Transverse colon (tissue), 4 donors: Measurements from ENCODE around the gene TRIM61.

Experiments used
- CTCF ChIP-seq, 5 experiments: fragments of 200-600 bp in 3 of 5; fragments of 450-650 bp in 2 of 5; sonication (generic) in 3 of 5; IDR thresholded peaks; 1 replicate in 2 of 5; 2 replicates in 3 of 5; pipeline ENCODE4 v1.5.1; 2016 to 2017; ENCODE audit warnings: antibody characterized with exemption in 5 of 5, inconsistent platforms in 3 of 5, mild to moderate bottlenecking in 2 of 5, moderate library complexity in 1 of 5
- EP300 ChIP-seq: sonication (generic); formaldehyde crosslinking; IDR thresholded peaks from one replicate; pipeline ENCODE4 v1.6.1; 2017; ENCODE audit warnings: antibody characterized with exemption, low read depth
- POLR2A ChIP-seq: fragments of 450-650 bp; IDR thresholded peaks from one replicate; pipeline ENCODE4 v1.6.1; 2016; ENCODE audit warnings: antibody characterized with exemption, mild to moderate bottlenecking, moderate library complexity
- POLR2AphosphoS5 ChIP-seq, 3 donors: sonication (generic); formaldehyde crosslinking; IDR thresholded peaks; one replicate each; pipeline ENCODE4 v1.6.1; 2016; ENCODE audit warnings: antibody characterized with exemption in 3 of 3

- no peak for TF ChIP-seq CTCF (IDR thresholded peaks at IDR 0.05)
- no peak for TF ChIP-seq POLR2A
- no peak for TF ChIP-seq EP300
- TF ChIP-seq POLR2AphosphoS5 (IDR thresholded peaks at IDR 0.05), result peak in 2 of 3 donors; percentile 23 to 41
Measured at GRCh38 chr4:164956766-164957643, 20.5 kb downstream of the TRIM61 start.
